ENCODE results near the gene SNAPC5. TPM values are rescaled to one million over a fixed set of nuclear protein-coding genes. Genes with fewer than 3 reads are reported as not detected.
"Not testable (repeated sequence)": the region's sequence is repeated elsewhere in the genome, so short reads cannot be mapped to it uniquely, and the experiment has no call there.

Gene SNAPC5
- total and polyA plus RNA-seq, 2 experiments from 2014 or later = 59.5 TPM

- no peak for DNase-seq (ENCODE audit: low read depth in 1 of 2, low spot score in 1 of 2)
These were observed 7.9 kb upstream of the SNAPC5 start for GRCh38 chr15:66505430-66505811.

GRCh38 chr15:66504563-66505429 is 7.2 kb upstream of the SNAPC5 start, which contains the start of the genes RPL4 and ZWILCH:
Gene RPL4 (minus strand): TSS chr15:66504855. CDS start chr15:66504790, 65 bp downstream.
Gene ZWILCH (plus strand): TSS chr15:66505326. CDS start chr15:66505339, 13 bp downstream.
- no peak for TF ChIP-seq CTCF (IDR thresholded peaks at IDR 0.05; ENCODE audit: low read depth, low read length)
- Histone ChIP-seq H3K27ac (peak within 1 kb of the TSS; percentile 95), H3K9me3 (ENCODE audit: low read depth) (no peaks in the 10 kb centered on the region), H3K27me3 (no peaks in the 10 kb centered on the region), H3K4me1 (ENCODE audit: low read depth) (peaks cover 12% of the 10 kb centered on the region), H3K36me3 (peaks cover 34% of the 10 kb centered on the region), H3K4me3 (peak within 1 kb of the TSS; percentile 93)
- peak; percentile 61 to 91 for DNase-seq (ENCODE audit: low read depth in 1 of 2, low spot score in 1 of 2)

More at GRCh38 chr15:66505430-66505811, 7.9 kb upstream of the SNAPC5 start:
- peaks cover 28% of the 10 kb centered on the region for H3K36me3 ChIP-seq
- no peaks in the 10 kb centered on the region for H3K27me3 ChIP-seq
- peaks cover 12% of the 10 kb centered on the region for H3K4me1 ChIP-seq (ENCODE audit: low read depth)
- peak overlapping the region; percentile 93 for H3K4me3 ChIP-seq
- peak overlapping the region; percentile 95 for H3K27ac ChIP-seq
- no peaks in the 10 kb centered on the region for H3K9me3 ChIP-seq (ENCODE audit: low read depth)
- no peak for TF ChIP-seq CTCF (IDR thresholded peaks at IDR 0.05; ENCODE audit: low read depth, low read length)

GRCh38 chr15:66503780-66504562 is 6.4 kb upstream of the SNAPC5 start:
- peak overlapping the region; percentile 93 for H3K4me3 ChIP-seq
- no peak for TF ChIP-seq CTCF (IDR thresholded peaks at IDR 0.05; ENCODE audit: low read depth, low read length)
- H3K27ac ChIP-seq = peak overlapping the region; percentile 95
- H3K9me3 ChIP-seq (ENCODE audit: low read depth) = no peaks in the 10 kb centered on the region
- DNase-seq (ENCODE audit: low read depth in 1 of 2, low spot score in 1 of 2) = no peak
- H3K27me3 ChIP-seq = no peaks in the 10 kb centered on the region
- H3K36me3 ChIP-seq = peaks cover 43% of the 10 kb centered on the region
- peaks cover 12% of the 10 kb centered on the region for H3K4me1 ChIP-seq (ENCODE audit: low read depth)

- peak overlapping the region; percentile 21 for H3K27ac ChIP-seq
- peaks cover 51% of the 10 kb centered on the region for H3K36me3 ChIP-seq
- DNase-seq (ENCODE audit: low read depth in 1 of 2, low spot score in 1 of 2); H3K9me3 ChIP-seq (ENCODE audit: low read depth); H3K27me3 ChIP-seq: not testable (repeated sequence)
- H3K4me1 ChIP-seq (ENCODE audit: low read depth) = peaks cover 13% of the 10 kb centered on the region
- H3K4me3 ChIP-seq = peak overlapping the region; percentile 93
These were observed 5.6 kb upstream of the SNAPC5 start for GRCh38 chr15:66503041-66503648.

- Histone ChIP-seq H3K4me3 (peak overlapping the region; percentile 93), H3K4me1 (ENCODE audit: low read depth) (peaks cover 15% of the 10 kb centered on the region), H3K27me3 (no peaks in the 10 kb centered on the region), H3K36me3 (peaks cover 53% of the 10 kb centered on the region), H3K9me3 (ENCODE audit: low read depth) (no peaks in the 10 kb centered on the region), H3K27ac (peak overlapping the region; percentile 21)
- TF ChIP-seq CTCF (IDR thresholded peaks at IDR 0.05; ENCODE audit: low read depth, low read length) = no peak
- DNase-seq (ENCODE audit: low read depth in 1 of 2, low spot score in 1 of 2) = no peak
These were observed 4.9 kb upstream of the SNAPC5 start for GRCh38 chr15:66502491-66502890.

- peaks cover 17% of the 10 kb centered on the region for H3K4me1 ChIP-seq (ENCODE audit: low read depth)
- H3K9me3 ChIP-seq (ENCODE audit: low read depth); H3K4me3 ChIP-seq; H3K27me3 ChIP-seq; DNase-seq (ENCODE audit: low read depth in 1 of 2, low spot score in 1 of 2): not testable (repeated sequence)
- peaks cover 53% of the 10 kb centered on the region for H3K36me3 ChIP-seq
- H3K27ac ChIP-seq = peak overlapping the region; percentile 37
These were observed 2.8 kb upstream of the SNAPC5 start for GRCh38 chr15:66500346-66500745.

All from cardiac muscle cell (in vitro differentiated cells and primary cell).